GM20000 (cell line): ENCODE results near the gene CHD6.

Experiments
- DNase-seq: peaks from one replicate; pipeline ENCODE4 v3.0.0; 2012; ENCODE audit warnings: low spot score
- CTCF ChIP-seq: IDR thresholded peaks from 2 replicates; pipeline ENCODE4 v1.5.1; 2012; ENCODE audit warnings: mild to moderate bottlenecking, control low read depth; ENCODE audit errors: extremely low read depth, missing control alignments

CHD6 gene

GRCh38 chr20:41424011-41424410 is 194.2 kb downstream of the CHD6 start:
- no peak for DNase-seq
- TF ChIP-seq CTCF, result no peak

- TF ChIP-seq CTCF, result no peak
- no peak for DNase-seq
These were observed 195.2 kb downstream of the CHD6 start for GRCh38 chr20:41422953-41423352.

- TF ChIP-seq CTCF, result no peak
- no peak for DNase-seq
These were observed 199.4 kb downstream of the CHD6 start for GRCh38 chr20:41418739-41419293.

GRCh38 chr20:41418031-41418430 is 200.1 kb downstream of the CHD6 start:
- no peak for DNase-seq
- no peak for TF ChIP-seq CTCF

GRCh38 chr20:41415191-41415590 is 203.0 kb downstream of the CHD6 start:
- DNase-seq, result no peak
- TF ChIP-seq CTCF, result no peak

GRCh38 chr20:41413169-41413568 is 205.0 kb downstream of the CHD6 start:
- TF ChIP-seq CTCF, result no peak
- no peak for DNase-seq

GRCh38 chr20:41412324-41413120 is 205.7 kb downstream of the CHD6 start:
- TF ChIP-seq CTCF, result no peak
- DNase-seq, result no peak
